ENCODE data around the gene PLXNB3. TPM values are rescaled to one million over a fixed set of nuclear protein-coding genes. Genes with fewer than 3 reads are reported as not detected.
A peak's percentile ranks its signal among the peaks of the same experiment; 100 is the strongest.

Gene PLXNB3
- total RNA-seq, 1 donor from 2014 or later: 99.1 TPM

DNA sequence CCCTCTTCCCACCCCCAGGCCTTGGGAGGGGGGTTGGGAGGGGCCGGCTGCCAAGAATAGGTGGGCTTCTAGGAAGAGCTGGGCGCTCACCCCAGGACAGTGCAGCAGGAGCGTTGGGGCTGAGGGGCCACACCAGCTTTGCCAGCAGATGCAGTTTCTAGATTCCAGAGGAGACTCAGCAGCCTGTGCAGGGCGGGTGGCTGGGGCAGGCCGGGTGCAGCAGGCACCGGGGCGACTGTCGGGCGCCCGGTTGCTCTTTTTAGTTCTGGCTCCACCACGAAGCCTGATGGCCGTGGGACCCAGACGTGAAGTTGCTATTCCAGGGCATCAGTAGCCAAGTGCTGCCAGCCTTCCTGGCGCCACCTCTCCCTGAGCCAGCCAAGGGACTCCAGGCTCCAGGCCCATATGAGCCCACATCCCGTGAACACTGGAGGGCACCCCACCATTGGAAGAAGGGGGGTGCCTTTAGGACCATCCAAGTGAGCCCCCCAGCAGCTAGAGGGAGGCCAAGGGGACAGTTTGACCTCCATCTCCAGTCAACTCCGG is 36.2 kb downstream of the PLXNB3 start:
- H3K27me3 ChIP-seq: no peaks in the 10 kb centered on the region
- peaks cover 3 to 7% of the 10 kb centered on the region in 2 donors for H3K4me1 ChIP-seq
- no peaks in the 10 kb centered on the region for H3K9me3 ChIP-seq
- H3K27ac ChIP-seq: peak overlapping the region; percentile 63 to 80
- TF ChIP-seq, protein P1, sequence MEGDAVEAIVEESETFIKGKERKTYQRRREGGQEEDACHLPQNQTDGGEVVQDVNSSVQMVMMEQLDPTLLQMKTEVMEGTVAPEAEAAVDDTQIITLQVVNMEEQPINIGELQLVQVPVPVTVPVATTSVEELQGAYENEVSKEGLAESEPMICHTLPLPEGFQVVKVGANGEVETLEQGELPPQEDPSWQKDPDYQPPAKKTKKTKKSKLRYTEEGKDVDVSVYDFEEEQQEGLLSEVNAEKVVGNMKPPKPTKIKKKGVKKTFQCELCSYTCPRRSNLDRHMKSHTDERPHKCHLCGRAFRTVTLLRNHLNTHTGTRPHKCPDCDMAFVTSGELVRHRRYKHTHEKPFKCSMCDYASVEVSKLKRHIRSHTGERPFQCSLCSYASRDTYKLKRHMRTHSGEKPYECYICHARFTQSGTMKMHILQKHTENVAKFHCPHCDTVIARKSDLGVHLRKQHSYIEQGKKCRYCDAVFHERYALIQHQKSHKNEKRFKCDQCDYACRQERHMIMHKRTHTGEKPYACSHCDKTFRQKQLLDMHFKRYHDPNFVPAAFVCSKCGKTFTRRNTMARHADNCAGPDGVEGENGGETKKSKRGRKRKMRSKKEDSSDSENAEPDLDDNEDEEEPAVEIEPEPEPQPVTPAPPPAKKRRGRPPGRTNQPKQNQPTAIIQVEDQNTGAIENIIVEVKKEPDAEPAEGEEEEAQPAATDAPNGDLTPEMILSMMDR (IDR thresholded peaks at IDR 0.05): no peak
- intact Hi-C loops (cut with DNase I): no loop called here
- no peak overlapping the region for H3K4me3 ChIP-seq
- no peak for DNase-seq (ENCODE audit: low spot score in 2 of 2)
- peaks cover 6 to 22% of the 10 kb centered on the region in 2 donors for H3K36me3 ChIP-seq

DNA sequence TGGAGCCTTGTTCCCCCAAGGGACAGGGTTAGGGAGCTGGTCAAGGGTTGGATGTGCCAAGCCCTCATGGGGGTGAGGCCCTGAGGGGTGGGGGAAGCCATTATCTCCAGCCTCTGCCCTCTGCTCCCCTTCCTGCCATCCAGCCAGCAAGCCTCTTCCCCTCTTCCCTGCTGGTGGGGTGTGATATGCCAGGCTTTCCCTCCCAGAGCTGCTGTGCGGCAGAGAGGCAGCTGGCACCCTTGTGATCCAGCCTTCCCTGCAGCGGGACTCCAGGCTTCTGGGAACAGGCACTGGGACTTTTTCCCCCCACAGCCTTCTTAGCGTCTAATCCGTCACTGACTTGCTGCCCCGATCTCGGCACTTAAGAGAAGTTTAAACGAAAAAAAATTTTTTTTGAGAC is 36.7 kb downstream of the PLXNB3 start:
- no peak overlapping the region for H3K4me3 ChIP-seq
- H3K4me1 ChIP-seq: peaks cover 2 to 7% of the 10 kb centered on the region in 2 donors
- intact Hi-C loops (cut with DNase I): no loop called here
- no peaks in the 10 kb centered on the region for H3K9me3 ChIP-seq
- TF ChIP-seq, protein P1 (IDR thresholded peaks at IDR 0.05): no peak
- DNase-seq (ENCODE audit: low spot score in 2 of 2): no peak
- H3K36me3 ChIP-seq: peaks cover 6 to 22% of the 10 kb centered on the region in 2 donors
- peak overlapping the region; percentile 63 to 80 for H3K27ac ChIP-seq
- H3K27me3 ChIP-seq: no peaks in the 10 kb centered on the region

DNA sequence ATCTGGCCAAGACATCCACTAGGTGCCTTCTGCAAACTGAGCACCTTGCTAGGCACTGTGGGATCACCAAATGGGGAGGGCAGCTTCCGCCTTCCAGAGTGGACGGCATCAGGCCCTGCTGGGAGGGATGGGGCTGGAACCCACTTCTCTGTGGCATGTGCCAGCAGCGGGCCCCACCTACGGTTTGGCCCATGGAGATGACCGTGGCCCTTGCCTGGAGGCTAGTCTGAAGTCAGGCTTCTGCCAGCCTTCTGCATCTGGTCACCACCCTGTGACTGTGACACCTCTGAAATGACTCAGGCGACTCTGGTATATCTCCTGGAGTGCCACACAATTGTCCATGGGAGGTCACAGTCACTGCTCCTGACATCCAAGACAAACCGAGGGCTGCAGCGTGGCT is 37.6 kb downstream of the PLXNB3 start:
- no peak overlapping the region for H3K4me3 ChIP-seq
- DNase-seq (ENCODE audit: low spot score in 2 of 2): no peak
- H3K36me3 ChIP-seq: peaks cover 6 to 22% of the 10 kb centered on the region in 2 donors
- no peak overlapping the region for H3K27ac ChIP-seq
- intact Hi-C loops (cut with DNase I): no loop called here
- no peaks in the 10 kb centered on the region for H3K27me3 ChIP-seq
- peaks cover 0 to 7% of the 10 kb centered on the region in 2 donors for H3K4me1 ChIP-seq
- H3K9me3 ChIP-seq: no peaks in the 10 kb centered on the region
- TF ChIP-seq, protein P1 (IDR thresholded peaks at IDR 0.05): no peak

DNA sequence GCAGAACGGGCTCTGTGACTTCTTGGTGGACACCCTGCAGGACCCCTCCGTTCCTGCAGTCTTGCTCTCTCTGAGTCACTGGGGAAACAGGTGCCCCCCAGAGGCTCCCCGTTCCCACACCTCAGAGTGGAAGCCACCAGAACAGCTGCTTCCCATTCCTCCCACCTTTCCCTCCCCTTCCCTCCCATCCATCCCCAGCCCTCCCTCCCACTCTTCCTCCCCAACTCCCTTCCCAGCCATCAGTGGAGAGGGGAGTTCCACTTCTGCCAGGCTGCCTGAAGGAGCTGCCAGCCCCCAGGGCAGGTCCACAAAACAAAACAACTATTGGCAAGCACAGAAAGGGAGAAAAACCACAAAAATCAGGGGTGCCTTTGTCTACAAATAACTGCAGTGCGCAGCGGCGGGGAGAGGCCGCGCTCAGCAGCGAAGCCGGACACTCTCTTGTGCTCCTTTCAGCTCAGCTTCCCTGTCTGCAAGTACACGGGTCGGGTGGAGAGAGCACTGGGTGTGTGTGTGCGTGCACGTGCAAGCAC is 38.5 kb downstream of the PLXNB3 start:
- H3K4me3 ChIP-seq: no peak overlapping the region
- H3K27me3 ChIP-seq: no peaks in the 10 kb centered on the region
- no peak for DNase-seq (ENCODE audit: low spot score in 2 of 2)
- intact Hi-C loops (cut with DNase I): no loop called here
- H3K27ac ChIP-seq: no peak overlapping the region
- no peaks in the 10 kb centered on the region for H3K9me3 ChIP-seq
- H3K36me3 ChIP-seq: peaks cover 6 to 14% of the 10 kb centered on the region in 2 donors
- TF ChIP-seq, protein P1 (IDR thresholded peaks at IDR 0.05): no peak
- H3K4me1 ChIP-seq: peaks cover 0 to 7% of the 10 kb centered on the region in 2 donors

DNA sequence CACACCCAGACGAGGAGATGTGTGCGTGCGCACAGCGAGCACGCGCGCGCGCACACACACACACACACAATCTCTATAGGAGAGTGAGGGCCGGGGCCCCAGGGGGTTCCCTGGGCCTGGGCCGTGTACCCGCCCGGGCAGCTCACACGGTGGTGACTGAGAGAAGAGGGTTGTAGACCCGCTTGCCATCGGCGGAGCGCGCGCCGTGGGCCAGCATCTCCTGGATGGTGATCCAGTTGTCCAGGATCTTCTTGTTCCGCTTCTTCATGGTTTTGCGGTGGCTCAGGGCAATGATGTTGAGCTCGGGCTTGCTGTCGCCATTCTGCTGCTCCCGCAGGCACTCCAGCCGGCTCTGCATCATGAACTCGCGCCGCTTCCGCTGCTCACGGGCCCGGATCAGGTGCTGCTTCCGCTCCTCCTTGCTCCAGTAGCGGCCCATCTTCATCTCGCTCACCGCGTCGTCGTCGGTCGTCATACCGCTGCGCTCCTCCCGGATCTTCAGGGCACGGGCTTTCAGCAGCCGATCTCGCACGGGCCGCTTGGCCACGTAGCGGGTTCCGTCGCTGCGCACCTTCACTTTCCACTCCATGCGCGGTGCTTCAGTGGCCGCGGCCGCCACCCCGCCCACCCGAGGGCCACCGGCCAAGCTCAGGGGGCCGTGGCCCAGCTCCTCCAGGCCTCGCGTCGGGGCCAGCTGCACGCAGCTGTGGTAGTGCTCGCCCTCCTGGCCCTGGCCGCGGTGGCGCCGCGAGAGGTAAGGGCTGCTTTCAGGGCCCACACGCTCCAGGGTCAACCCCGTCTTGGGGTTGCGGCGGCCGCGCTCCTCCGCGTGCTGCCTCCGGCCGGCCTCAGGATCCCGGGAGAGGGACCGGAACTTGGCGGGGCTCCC is 39.4 kb downstream of the PLXNB3 start:
- DNase-seq (ENCODE audit: low spot score in 2 of 2): no peak
- peaks cover 0 to 7% of the 10 kb centered on the region in 2 donors for H3K4me1 ChIP-seq

More for the DNA sequence above, 39.4 kb downstream of the PLXNB3 start:
- TF ChIP-seq, protein P1 (IDR thresholded peaks at IDR 0.05): no peak
- no peaks in the 10 kb centered on the region for H3K9me3 ChIP-seq
- H3K27me3 ChIP-seq: no peaks in the 10 kb centered on the region
- H3K27ac ChIP-seq: no peak overlapping the region
- intact Hi-C loops (cut with DNase I): no loop called here
- peaks cover 3 to 6% of the 10 kb centered on the region in 2 donors for H3K36me3 ChIP-seq
- no peak overlapping the region for H3K4me3 ChIP-seq
